IMR-90 (cell line): ENCODE data around the gene TLCD1. TPM values are rescaled to one million over a fixed set of nuclear protein-coding genes. Genes with fewer than 3 reads are reported as not detected.

Source experiments
- ATAC-seq: fragments of 200-7000 bp; cut with Tn5 transposase; 2 replicates; pipeline ENCODE4 v1.9.1; 2020; ENCODE audit warnings: low read depth, mild to moderate bottlenecking, moderate library complexity
- BruUV-seq: library from RNA; stranded (reverse); fragments of 400-500 nt; replicated peaks from 2 replicates; lab custom pipeline; 2021; lab: Mats Ljungman, UMichigan
- CTCF ChIA-PET: fragments of 300-600 bp; formaldehyde crosslinking; extraction: SDS; loops from one replicate; lab custom pipeline; 2021; ENCODE audit warnings: antibody characterized with exemption; lab: Yijun Ruan, JAX
- POLR2A ChIA-PET: fragments of 300-600 bp; sonication (Branson Sonifier 250); formaldehyde crosslinking; loops from one replicate; lab custom pipeline; 2022; ENCODE audit warnings: antibody characterized with exemption; ENCODE audit not compliant: unreplicated experiment; lab: Charles Lee
- DNase-seq: peaks from one replicate; pipeline ENCODE4 v3.0.0; 2013
- H2AFZ ChIP-seq: replicated peaks from 2 replicates; pipeline ENCODE3; 2013; ENCODE audit warnings: low read length, mild to moderate bottlenecking; ENCODE audit not compliant: poor library complexity
- H2AK5ac ChIP-seq: 2 replicates; pipeline ENCODE4 v1.6.1; 2013; ENCODE audit warnings: low read depth, low read length, inconsistent platforms
- H2AK9ac ChIP-seq: replicated peaks from 2 replicates; pipeline ENCODE3; 2013; ENCODE audit warnings: mild to moderate bottlenecking, low read depth, low read length, moderate library complexity; ENCODE audit not compliant: poor library complexity
- H2BK120ac ChIP-seq: 2 replicates; pipeline ENCODE4 v1.6.1; 2013; ENCODE audit warnings: low read depth, low read length, inconsistent platforms
- H2BK15ac ChIP-seq: 3 replicates; pipeline ENCODE4 v1.6.1; 2013; ENCODE audit warnings: low read depth, low read length, inconsistent platforms
- H2BK20ac ChIP-seq: 2 replicates; pipeline ENCODE4 v1.6.1; 2013; ENCODE audit warnings: low read depth, mild to moderate bottlenecking, inconsistent platforms, low read length, moderate library complexity
- H2BK5ac ChIP-seq: 2 replicates; pipeline ENCODE4 v1.6.1; 2013; ENCODE audit warnings: mild to moderate bottlenecking, low read depth, low read length, inconsistent platforms; ENCODE audit not compliant: poor library complexity, severe bottlenecking
- H3K14ac ChIP-seq: replicated peaks from 2 replicates; pipeline ENCODE4 v1.6.1; 2013; ENCODE audit warnings: low read depth, low read length, inconsistent platforms
- H3K18ac ChIP-seq: 2 replicates; pipeline ENCODE4 v1.6.1; 2013; ENCODE audit warnings: low read depth, low read length, control low read depth
- H3K23ac ChIP-seq: 2 replicates; pipeline ENCODE4 v1.6.1; 2013; ENCODE audit warnings: low read depth, low read length, inconsistent platforms
- H3K27ac ChIP-seq: 2 replicates; pipeline ENCODE4 v1.5.1; 2013; ENCODE audit warnings: mild to moderate bottlenecking, control low read depth, low read length; ENCODE audit not compliant: insufficient read depth
- H3K27me3 ChIP-seq: 2 replicates; pipeline ENCODE4 v1.6.1; 2013; ENCODE audit warnings: low read length; ENCODE audit not compliant: control insufficient read depth, insufficient read depth
- H3K36me3 ChIP-seq: 2 replicates; pipeline ENCODE4 v1.6.1; 2013; ENCODE audit warnings: low read length, mixed read lengths; ENCODE audit not compliant: control insufficient read depth, insufficient read depth
- H3K4ac ChIP-seq: 2 replicates; pipeline ENCODE4 v1.6.1; 2013; ENCODE audit warnings: low read depth, low read length, inconsistent platforms
- H3K4me1 ChIP-seq: 2 replicates; pipeline ENCODE4 v1.6.1; 2013; ENCODE audit warnings: low read length, mixed read lengths; ENCODE audit not compliant: control insufficient read depth, insufficient read depth
- H3K4me2 ChIP-seq: 2 replicates; pipeline ENCODE4 v1.6.1; 2013; ENCODE audit warnings: low read depth, mild to moderate bottlenecking, control low read depth, low read length, moderate library complexity
- H3K4me3 ChIP-seq: 2 replicates; pipeline ENCODE4 v1.5.1; 2013; ENCODE audit warnings: low read depth, mild to moderate bottlenecking, control low read depth, low read length, moderate library complexity; ENCODE audit not compliant: insufficient read depth
- H3K56ac ChIP-seq: 2 replicates; pipeline ENCODE4 v1.6.1; 2013; ENCODE audit warnings: low read length, inconsistent platforms; ENCODE audit not compliant: insufficient read depth; ENCODE audit errors: extremely low read depth
- H3K79me1 ChIP-seq, 2 experiments: 2 replicates each; pipeline ENCODE4 v1.6.1; 2013; ENCODE audit warnings: low read length in 2 of 2, inconsistent platforms in 1 of 2, low read depth in 1 of 2
- H3K9ac ChIP-seq: 2 replicates; pipeline ENCODE4 v1.6.1; 2013; ENCODE audit warnings: low read depth, low read length, control low read depth
- H3K9me1 ChIP-seq: 2 replicates; pipeline ENCODE4 v1.6.1; 2013; ENCODE audit warnings: low read length, inconsistent platforms; ENCODE audit not compliant: insufficient read depth
- H3K9me3 ChIP-seq: 2 replicates; pipeline ENCODE4 v1.6.1; 2013; ENCODE audit warnings: low read length; ENCODE audit not compliant: control insufficient read depth, insufficient read depth
- H4K20me1 ChIP-seq: 2 replicates; pipeline ENCODE4 v1.6.1; 2013; ENCODE audit warnings: low read length, inconsistent platforms; ENCODE audit not compliant: insufficient read depth
- H4K5ac ChIP-seq: 2 replicates; pipeline ENCODE4 v1.6.1; 2013; ENCODE audit warnings: mild to moderate bottlenecking, low read depth, low read length, control low read depth
- H4K8ac ChIP-seq, 2 experiments: 2 replicates each; pipeline ENCODE4 v1.6.1; 2013; ENCODE audit warnings: low read depth in 2 of 2, low read length in 2 of 2, control low read depth in 1 of 2, inconsistent platforms in 1 of 2
- H4K91ac ChIP-seq: 2 replicates; pipeline ENCODE4 v1.6.1; 2013; ENCODE audit warnings: low read depth, low read length, inconsistent platforms; ENCODE audit not compliant: insufficient read depth
- CEBPB ChIP-seq: IDR thresholded peaks from 2 replicates; pipeline ENCODE4 v1.6.1; 2012; ENCODE audit warnings: low read depth, low read length, improper control_type of control experiment
- MAFK ChIP-seq: IDR thresholded peaks from 2 replicates; pipeline ENCODE4 v1.6.1; 2012; ENCODE audit warnings: low read depth, low read length, improper control_type of control experiment
- MAZ ChIP-seq: IDR thresholded peaks from 2 replicates; pipeline ENCODE4 v1.6.1; 2012; ENCODE audit warnings: low read depth, mild to moderate bottlenecking, low read length, improper control_type of control experiment, moderate library complexity, borderline replicate concordance
- NFE2L2 ChIP-seq: fragments of 150-350 bp; IDR thresholded peaks from 2 replicates; pipeline ENCODE4 v1.6.1; 2016; ENCODE audit warnings: low read depth, mild to moderate bottlenecking, low read length
- RFX5 ChIP-seq: IDR thresholded peaks from 2 replicates; pipeline ENCODE4 v1.8.0; 2012; ENCODE audit warnings: low read depth, mild to moderate bottlenecking, low read length, moderate library complexity
- SMC3 ChIP-seq: fragments of 150-350 bp; IDR thresholded peaks from 2 replicates; pipeline ENCODE4 v1.6.1; 2016; ENCODE audit warnings: low read depth, mild to moderate bottlenecking, antibody characterized with exemption, low read length, moderate library complexity
- WGBS, 2 experiments: methylation state at CpG; one replicate each; pipeline versions ENCODE4 v1.1.5 to v1.1.7; 2013; ENCODE audit warnings: missing lambda C conversion rate in 2 of 2; ENCODE audit not compliant: insufficient read length in 1 of 2; ENCODE audit errors: extremely low coverage in 2 of 2; 5-methylcytosine and 5-hydroxymethylcytosine counted together
- dilution Hi-C: fragments of 300-500 bp; cut with HindIII; formaldehyde crosslinking; loops from one replicate; pipeline ENCODE4 v1.14.3; 2018; ENCODE audit warnings: low sequenced_read_pairs; ENCODE audit not compliant: unreplicated experiment
- in situ Hi-C: fragments of 300-500 bp; cut with MboI; formaldehyde crosslinking; loops from 3 replicates; pipeline ENCODE4 v1.14.3; 2019; ENCODE audit warnings: low sequenced_read_pairs, inconsistent platforms, mixed read lengths
- intact Hi-C: fragments of 100-400 bp; cut with micrococcal nuclease; formaldehyde crosslinking; loops from 2 replicates; pipeline ENCODE4 v1.10.0; 2022
- polyA plus RNA-seq, 3 experiments: library from polyadenylated mRNA; depleted of rRNA; stranded (reverse); fragments of >200 nt; gene quantifications; 2 replicates each; pipeline ENCODE4 v1.2.3, GENCODE V29; 2012; ENCODE audit warnings: low replicate concordance in 1 of 3
- total RNA-seq: library from RNA; depleted of rRNA; stranded (reverse); fragments of >200 nt; gene quantifications from 2 replicates; pipeline ENCODE4 v1.2.3, GENCODE V29; 2012
- TF ChIP-seq, protein P1 (sequence below): fragments of 150-350 bp; IDR thresholded peaks from 2 replicates; pipeline ENCODE4 v1.6.1; 2017; ENCODE audit warnings: mild to moderate bottlenecking, antibody characterized with exemption, low read length, low read depth
- TF ChIP-seq, protein P2 (sequence below): conservative IDR thresholded peaks from 2 replicates; pipeline ENCODE4 v1.5.1; 2012; ENCODE audit warnings: mild to moderate bottlenecking, low read depth, low read length, improper control_type of control experiment

TLCD1 gene
- total and polyA plus RNA-seq, 2 of the 4 experiments (the other 2 are of a cell fraction), result 3.6 to 9.3 TPM

DNA sequence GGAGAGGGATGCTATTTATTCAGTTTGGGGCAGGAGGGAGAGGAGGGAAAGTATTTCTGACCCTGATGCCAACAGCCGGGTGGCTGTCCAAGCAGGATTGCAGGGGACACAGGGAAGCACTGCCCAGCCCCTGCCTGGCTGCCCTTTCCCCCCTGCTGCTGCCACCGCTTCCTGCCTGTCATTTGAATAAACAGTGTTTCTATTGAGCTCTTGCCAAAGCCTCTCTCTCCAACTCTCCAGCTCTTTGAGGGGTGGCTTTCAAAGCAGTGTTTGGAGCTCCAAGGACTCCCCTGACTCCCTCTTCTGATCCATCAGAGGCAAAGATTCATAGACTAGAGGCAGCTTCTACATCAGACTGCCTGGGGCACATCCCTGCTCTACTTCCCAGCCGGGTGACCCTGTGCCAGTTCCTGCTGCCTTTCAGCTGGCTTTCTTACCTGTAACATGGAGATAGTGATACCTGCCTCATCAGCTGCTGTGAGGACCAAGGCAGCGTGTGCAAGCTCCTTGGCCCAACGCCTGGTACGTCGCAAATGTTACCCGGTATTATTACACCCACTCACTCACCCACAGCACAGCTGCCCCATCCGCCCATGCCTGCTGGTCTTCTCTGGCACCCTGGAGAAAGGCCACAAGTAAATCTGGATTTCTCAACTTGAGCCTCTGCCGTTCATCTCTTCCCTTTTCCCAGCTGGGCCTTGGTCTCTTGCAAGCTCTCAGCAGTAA, 23.8 kb downstream of the TLCD1 start:
- in situ Hi-C loops, result no loop called here
- no peak overlapping the region for H3K4me3 ChIP-seq
- no peak for TF ChIP-seq MAFK
- TF ChIP-seq NFE2L2, result no peak
- TF ChIP-seq CEBPB, result no peak
- TF ChIP-seq, protein P1, sequence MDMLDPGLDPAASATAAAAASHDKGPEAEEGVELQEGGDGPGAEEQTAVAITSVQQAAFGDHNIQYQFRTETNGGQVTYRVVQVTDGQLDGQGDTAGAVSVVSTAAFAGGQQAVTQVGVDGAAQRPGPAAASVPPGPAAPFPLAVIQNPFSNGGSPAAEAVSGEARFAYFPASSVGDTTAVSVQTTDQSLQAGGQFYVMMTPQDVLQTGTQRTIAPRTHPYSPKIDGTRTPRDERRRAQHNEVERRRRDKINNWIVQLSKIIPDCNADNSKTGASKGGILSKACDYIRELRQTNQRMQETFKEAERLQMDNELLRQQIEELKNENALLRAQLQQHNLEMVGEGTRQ, result no peak
- TF ChIP-seq RFX5, result no peak
- TF ChIP-seq SMC3, result no peak
- TF ChIP-seq, protein P2, sequence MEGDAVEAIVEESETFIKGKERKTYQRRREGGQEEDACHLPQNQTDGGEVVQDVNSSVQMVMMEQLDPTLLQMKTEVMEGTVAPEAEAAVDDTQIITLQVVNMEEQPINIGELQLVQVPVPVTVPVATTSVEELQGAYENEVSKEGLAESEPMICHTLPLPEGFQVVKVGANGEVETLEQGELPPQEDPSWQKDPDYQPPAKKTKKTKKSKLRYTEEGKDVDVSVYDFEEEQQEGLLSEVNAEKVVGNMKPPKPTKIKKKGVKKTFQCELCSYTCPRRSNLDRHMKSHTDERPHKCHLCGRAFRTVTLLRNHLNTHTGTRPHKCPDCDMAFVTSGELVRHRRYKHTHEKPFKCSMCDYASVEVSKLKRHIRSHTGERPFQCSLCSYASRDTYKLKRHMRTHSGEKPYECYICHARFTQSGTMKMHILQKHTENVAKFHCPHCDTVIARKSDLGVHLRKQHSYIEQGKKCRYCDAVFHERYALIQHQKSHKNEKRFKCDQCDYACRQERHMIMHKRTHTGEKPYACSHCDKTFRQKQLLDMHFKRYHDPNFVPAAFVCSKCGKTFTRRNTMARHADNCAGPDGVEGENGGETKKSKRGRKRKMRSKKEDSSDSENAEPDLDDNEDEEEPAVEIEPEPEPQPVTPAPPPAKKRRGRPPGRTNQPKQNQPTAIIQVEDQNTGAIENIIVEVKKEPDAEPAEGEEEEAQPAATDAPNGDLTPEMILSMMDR, result no peak
- no peak for TF ChIP-seq MAZ
- POLR2A ChIA-PET, result no interaction called here
- H3K56ac ChIP-seq, result no peak overlapping the region
- peaks cover 4% of the 10 kb centered on the region; the same call in 1 of the 2 replicates for H3K9me1 ChIP-seq
- H3K27ac ChIP-seq, result no peak overlapping the region
- H3K9ac ChIP-seq, result no peak overlapping the region
- no peak overlapping the region for H4K5ac ChIP-seq
- H4K20me1 ChIP-seq, result no peaks in the 10 kb centered on the region; the same call in 1 of the 2 replicates
- DNase-seq, result no peak
- peaks cover 85% of the 10 kb centered on the region for H3K36me3 ChIP-seq
- no peak overlapping the region for H2BK5ac ChIP-seq
- H3K27me3 ChIP-seq, result no peaks in the 10 kb centered on the region
- no peak overlapping the region for H3K23ac ChIP-seq
- no peak overlapping the region for H2AFZ ChIP-seq
- no peak overlapping the region for H2BK120ac ChIP-seq
- intact Hi-C loops, result no loop called here
- H4K91ac ChIP-seq, result no peak overlapping the region
- H3K18ac ChIP-seq, result no peak overlapping the region
- peaks cover 3% of the 10 kb centered on the region in 2 experiments; a peak in 1 of 4 replicates for H3K79me1 ChIP-seq
- no peak overlapping the region for H3K4me2 ChIP-seq
- BruUV-seq, result no TSS peak
- CTCF ChIA-PET, result no interaction called here
- no peak overlapping the region for H2BK20ac ChIP-seq
- H3K14ac ChIP-seq, result no peak overlapping the region
- dilution Hi-C loops, result no loop called here
- H2BK15ac ChIP-seq, result no peak overlapping the region
- H2AK5ac ChIP-seq, result no peak overlapping the region
- H3K9me3 ChIP-seq, result no peaks in the 10 kb centered on the region
- H3K4me1 ChIP-seq, result no peaks in the 10 kb centered on the region
- H3K4ac ChIP-seq, result no peak overlapping the region
- no peak overlapping the region for H2AK9ac ChIP-seq
- 58% methylated on average over 4 of the region's 10 CpGs; no CpG with 5 or more reads in 1 of the 2 experiments for WGBS, 2 experiments
- H4K8ac ChIP-seq, result no peak overlapping the region
- ATAC-seq, result no peak
